ENCODE data around the gene INPP5K.
"Not testable (repeated sequence)": the region's sequence is repeated elsewhere in the genome, so short reads cannot be mapped to it uniquely, and the experiment has no call there.

Gene INPP5K

DNA sequence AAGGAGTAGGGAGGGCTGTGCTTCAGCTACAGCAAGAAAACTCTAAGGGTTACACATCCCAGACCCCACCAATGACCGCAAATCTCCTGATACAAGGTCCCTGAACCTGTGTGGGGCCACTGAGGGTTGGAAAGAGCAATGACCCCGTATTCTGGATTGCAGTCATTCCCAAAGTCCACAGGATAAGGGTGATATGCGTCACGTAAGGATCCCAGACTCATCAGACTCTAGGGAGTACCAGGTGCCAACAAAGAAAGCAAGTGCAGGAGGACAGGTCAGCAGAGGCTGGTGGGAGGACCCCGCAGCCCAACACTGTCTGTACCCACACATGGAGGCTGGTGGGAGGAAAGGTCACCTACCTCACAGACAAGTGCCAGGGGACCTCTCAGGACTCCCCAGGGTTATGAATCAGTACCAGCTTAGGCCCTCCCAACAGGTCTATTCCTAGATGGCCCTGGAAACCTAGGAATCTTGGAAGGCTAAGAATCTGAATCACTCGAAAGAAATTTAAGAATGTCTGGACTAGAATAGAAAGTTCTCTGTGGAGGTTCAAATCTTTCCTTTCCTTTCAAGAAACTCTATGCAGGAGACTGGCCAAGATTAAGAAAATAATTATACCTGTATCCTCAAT lies 30.0 kb upstream of the INPP5K start:
- DNase-seq: no peak

DNA sequence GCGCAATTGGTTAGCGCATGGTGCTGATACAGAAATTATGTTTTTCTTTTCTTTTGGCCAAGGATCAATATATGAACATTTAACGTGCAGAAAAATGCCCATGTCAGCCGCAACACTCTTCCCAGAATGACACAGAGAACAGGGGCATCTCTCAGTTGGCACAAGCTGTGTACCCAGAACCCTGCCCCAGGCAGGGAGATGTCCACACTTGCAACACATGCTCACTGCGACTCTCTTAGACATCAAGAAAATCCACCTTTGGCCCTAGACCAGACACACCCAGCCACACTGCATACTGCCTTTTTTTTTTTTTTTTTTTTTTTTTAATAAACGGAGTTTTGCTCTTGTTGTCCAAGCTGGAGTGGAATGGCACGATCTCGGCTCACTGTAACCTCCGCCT lies 29.2 kb upstream of the INPP5K start:
- DNase-seq: no peak

DNA sequence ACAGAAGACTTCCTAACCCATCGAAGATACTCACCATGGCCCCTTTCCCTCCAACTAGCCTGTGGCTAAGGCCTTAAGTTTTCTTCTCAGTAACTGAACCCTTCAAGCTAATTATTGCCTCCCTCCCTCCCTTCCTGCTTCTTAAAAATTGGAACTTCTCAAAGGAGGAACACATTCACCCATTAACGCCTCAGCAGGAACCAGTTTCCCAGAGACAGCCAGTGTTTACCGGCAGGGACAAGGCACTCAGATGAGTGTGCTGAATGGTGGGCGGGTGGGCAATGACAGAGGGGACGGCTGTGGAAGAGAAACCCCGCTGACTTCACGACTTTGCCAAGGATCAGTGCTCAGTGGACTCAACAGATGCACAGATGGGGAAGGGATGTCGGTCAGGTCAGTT lies 25.9 kb upstream of the INPP5K start:
- no peak for DNase-seq

DNA sequence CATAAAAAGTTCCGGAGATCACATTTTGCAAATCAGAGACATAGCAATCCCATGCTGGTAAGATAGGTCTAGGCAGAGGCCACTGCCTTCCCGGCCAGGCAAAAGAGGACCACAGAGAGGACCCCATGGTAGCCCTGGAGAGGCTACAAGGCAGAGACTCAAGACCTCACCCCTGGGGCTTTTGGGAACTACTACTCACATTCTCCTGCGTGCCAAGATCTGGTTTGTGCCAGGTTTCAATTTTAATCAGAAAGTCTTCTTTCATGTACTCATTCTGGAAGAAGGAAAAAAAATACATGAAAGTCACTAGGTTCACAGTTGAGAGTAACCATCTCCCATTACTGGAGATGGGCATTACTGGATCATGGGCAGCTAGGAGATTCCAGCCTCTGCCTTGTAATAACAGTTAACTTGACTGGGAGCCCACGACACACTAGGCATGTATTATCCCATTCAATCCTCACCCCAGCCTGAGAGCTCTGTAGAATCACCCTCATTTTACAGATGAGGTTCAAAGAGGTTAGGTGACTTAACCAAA lies 25.0 kb upstream of the INPP5K start:
- no peak for DNase-seq

DNA sequence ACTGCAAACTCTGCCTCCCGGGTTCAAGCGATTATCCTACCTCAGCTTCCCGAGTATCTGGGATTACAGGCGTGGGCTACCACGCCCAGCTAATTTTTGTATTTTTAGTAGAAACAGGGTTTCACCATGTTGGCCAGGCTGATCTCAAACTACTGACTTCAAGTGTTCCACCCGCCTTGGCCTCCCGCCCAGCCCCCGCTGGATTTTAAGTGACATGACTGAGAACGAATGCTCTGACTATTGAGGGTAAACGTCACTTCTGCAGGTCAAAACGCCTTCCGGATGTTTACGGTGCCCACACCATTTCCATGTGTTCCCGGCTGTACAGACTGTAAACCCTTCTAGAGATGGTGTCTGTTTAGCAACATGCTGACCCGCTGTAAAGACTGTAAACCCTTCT lies 23.4 kb upstream of the INPP5K start:
- no peak for DNase-seq

DNA sequence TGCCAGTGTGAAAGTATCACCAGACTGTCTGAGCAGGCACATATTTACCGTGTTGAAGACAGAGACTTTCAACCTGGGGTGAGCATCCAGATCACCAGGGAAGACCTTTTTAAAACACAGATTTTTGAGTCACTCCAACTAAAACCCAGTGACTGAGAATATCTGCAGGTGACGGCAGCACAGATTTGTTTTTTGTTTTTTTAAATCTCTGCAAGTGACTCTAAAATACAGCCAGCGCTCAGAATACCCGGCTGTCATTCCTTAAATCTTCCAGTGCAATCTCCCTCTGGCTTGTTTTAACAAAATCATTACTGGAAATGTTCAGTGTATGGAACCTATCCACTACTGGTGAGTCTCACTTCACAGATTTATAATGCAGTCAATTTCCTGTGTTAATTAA lies 19.3 kb upstream of the INPP5K start:
- DNase-seq: no peak

DNA sequence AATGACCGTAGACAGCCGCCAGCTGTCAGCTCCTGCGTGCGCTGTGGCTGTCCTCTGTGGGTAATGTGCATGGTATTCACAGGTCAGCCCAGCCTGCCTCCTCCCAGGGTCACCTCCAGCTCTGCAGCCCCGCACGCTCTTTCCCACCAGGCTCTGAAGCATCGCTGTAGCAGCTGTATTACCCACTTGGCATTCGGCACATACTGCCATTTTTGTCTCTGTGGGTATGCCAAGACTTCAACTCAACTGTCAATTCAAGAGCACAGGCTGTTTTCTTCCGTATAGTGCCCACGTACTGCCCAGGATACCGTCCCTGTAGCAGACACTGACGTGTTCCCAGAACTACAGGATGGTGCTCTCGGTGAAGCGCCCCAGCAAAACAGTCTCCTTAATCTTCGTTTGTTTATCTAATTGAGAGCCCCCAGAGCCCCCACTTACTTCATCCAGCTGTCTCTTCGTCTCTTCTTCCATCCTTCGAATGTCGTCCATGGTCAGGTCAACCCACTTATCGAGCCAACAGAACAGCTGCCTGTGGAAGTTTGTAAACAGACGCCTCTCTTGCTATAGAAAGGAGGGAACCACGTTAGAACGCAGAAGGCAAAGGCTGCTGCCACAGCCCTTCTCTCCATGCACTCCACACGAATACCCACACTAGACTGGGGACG lies 17.4 kb upstream of the INPP5K start:
- DNase-seq: no peak

DNA sequence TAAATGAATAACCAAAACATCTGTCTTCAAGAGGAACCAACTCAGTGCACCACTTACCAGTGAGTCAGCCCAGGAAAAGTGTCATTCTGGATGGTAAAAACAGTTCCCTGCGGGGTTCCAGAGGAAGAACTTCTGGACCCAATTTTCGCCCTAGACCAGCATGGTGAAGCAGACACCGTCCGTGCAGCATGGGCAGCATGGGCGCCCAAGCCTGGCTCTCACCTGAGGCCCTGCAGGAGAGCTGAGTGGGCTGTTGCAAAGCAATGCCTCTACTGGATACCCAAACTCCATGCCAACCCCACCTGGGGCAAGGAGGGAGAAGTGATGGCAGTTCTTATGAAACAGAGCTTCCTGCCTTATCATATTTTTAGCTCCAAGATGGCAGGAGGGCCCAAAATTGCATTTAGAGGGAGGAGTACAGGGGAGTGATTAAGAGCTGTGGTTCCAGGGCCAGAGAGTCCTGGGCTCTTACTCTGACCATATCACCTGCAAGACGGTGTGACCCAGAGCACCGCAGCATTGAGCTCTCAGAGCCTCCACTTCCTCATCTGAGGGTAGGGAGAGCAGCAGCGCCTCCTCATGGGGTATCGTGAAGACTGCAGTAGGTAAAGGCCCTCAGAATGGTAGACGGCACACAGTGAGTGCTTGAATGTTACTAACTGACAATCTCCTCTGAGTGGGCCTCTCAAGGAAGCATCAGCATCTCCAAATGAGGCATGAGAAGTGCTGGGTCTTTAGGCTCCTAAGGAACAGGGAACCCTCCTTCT lies 16.6 kb upstream of the INPP5K start:
- DNase-seq: no peak

DNA sequence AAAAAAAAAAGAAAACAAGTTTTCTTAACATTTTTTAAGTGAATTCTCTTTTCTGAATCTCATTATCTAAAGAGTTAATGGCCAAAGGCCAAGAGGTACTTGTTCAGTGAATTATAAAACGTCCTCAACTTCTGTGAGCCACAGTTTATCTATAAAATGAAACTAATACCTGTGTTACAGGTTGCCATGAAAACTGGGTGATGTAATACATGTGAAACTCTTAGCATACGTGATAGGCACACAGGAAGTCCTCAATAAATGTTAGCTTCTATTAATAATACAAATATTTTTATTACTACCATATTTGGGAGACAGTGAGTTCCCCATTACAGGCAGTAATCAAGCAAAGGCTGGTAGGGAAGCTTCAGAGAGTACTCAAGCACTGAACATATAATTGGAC lies 13.5 kb upstream of the INPP5K start:
- no peak for DNase-seq

DNA sequence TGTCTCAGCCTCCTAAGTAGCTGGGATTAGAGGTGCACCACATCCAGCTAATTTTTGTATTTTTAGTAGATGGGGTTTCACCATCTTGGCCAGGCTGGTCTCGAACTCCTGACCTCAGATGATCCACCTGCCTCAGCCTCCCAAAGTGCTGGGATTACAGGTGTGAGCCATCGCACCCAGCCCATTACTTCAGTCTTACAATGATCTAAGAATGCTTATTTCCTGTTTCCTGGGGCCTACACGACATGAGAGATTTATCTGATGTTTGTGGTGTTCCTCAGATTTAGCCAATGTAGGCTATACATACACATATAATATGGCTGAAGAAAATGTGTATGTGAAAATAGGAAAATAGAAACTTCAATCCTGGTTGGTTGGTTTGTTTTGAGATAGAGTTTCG lies 10.5 kb upstream of the INPP5K start:
- not testable (repeated sequence) for DNase-seq

DNA sequence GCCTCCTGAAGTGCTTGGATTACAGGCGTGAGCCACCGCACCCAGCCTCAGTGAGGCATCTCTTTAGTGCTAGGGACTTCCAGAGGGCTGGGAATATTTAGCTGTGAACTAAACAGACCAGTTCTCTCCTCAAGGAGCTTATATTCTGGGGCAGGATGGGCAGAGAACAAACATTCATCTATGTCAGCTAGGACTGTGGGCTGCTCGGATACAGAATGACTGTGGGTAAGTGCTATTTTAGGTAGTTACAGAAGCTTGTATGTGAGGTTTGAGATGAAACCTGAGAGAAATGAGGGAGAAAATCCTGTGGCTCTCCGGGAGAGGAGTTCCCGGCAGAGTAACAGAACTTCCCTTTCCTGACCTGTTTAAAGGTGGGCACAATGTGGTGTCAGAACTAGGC lies 6.2 kb upstream of the INPP5K start:
- no peak for DNase-seq

DNA sequence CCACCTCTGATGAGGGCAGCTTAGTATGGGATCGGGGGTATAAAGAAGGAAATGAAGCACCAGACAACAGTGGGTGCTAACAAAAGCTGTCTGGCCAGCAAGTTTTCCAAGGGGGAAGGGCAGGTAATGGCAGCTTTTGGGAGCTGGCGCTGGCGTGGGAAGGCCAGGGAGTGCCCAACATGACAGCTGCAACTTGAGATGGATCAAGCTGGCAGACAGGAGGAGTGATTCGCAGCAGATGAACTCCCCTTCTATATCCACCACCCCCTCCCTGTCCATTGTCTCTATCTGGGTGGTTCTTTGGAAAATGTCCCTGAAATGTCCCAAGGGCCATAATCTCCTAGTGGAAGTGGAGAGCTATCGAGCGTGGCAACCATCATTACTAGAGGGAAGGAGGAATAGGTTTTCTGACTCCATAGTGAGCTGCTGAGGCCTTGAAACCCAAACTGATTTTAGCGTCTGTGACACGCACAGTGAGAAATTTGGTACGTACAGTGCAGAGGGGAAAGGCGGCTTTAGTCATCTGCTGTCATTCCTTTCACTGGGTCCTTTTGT lies 4.8 kb upstream of the INPP5K start:
- no peak for DNase-seq

DNA sequence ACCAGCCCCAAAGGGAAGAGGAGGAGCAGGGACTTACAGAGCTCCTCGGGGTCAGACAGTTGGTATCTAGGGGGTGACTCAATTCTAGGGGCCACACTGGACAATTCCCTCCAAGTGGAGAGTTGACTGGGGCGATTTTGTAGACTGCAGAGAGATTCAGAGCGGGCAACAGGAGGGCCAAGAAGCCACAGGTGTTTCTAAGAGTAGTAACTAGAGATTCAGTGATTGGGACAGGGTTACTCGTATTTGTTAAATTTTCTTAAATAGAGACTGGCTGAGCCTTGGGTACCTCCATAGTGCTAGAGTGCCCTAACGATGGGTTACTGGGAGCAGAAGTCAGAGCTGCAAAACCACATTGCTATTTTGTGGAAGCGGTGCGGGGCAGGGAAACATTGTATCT lies 3.3 kb upstream of the INPP5K start:
- no peak for DNase-seq

DNA sequence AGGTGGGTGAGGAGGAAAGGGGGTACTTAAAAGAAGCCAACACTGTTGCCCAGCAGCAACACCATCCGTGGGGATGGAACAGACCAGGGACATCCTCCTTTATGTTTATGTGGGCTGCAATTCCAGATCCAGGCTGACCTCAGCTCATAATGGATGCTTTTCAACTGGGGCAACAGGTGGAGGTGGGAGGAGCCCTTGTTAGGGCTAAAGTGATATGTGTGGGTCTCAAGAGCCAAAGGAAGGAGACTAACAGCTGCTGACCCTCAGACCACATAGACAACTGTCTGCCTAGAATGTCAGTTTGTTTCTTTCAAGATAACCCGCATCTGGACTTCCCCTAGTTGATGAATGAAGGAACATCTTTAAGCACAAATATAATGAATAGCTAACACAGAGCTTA lies 2.0 kb upstream of the INPP5K start:
- no peak for DNase-seq

DNA sequence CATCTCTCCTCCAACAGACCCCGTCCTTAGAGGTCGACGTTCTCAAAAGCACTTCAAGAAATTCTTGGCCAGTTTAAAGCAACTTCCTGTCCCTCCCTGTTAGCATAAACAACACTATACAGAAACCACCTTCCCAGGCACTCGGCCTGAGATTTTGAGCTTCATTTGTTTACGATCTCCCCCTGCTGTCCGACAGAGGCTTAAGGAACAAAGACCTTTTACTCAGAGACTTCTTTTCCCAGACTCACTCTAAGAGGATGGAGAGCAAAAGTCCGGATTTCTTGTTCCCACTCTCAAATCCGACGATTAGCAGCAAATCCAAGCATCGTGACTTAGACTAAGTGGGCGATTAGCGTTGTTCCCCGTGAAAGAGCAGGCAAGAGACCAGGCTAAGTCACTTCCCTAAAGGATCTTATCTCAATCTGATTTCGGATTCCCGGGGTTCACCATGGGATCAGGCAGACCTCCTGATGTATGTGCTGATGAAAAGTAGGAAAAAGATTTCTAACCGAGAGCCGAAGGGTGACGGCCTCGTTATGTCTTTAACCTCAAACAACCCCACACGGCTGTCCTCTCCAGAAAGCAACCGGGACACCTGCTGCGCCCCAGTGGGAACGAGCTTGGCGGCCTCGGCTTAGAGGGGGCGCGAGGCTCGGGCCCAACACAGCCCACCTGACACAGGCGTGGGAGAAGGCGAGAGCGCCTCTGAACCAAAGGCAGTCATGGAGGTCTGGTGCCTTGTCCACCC lies 598 bp downstream of the INPP5K start:
- peak; percentile 26 for DNase-seq

DNA sequence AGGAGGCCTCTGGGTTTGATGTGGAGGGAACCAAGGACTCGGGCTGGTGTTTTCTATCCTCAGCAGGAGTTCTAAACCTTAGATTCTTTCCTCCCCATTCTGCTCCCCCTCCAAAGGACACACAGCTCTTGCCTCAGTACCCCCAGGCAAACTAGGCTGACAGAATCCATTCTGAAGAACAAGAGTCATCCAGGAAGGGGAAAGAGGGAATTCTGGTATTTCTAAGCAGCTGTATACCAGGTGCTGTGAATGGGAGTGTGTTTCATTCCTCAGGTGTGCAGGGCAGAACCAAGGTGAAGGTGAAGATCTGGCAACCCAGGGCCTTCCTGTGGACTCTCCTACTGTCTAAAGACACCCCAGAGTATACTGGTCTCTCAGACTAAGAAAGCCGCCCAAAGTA lies 4.1 kb downstream of the INPP5K start:
- DNase-seq: no peak

DNA sequence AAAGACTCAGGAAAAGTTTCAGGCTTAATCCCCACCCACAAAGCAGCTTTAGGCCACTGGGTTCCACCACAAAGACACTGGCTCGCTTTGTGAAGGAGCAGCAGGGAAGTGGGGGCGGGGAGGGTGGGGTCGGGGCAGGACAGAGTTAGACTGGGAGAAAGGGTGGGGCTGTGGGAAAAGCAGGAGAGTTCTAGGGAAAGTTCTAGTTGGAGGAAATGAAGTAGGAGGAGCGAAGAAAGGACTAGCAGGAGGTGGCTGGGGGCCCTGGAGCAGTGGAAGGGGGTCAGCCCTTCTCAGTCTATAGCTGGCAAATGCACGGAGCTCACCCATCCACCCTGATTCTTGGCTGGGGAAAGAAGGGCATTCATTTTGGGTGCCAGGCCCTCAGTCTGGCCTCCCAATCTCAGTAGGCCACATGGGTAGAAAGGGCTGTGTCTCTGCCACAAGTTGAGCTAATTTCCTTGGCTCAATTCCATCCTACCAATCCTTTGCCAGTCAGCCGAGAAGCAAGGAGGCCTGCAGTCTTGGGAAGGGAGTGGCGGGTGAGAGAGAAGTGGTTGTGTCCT lies 4.6 kb downstream of the INPP5K start:
- DNase-seq: peak; percentile 57

DNA sequence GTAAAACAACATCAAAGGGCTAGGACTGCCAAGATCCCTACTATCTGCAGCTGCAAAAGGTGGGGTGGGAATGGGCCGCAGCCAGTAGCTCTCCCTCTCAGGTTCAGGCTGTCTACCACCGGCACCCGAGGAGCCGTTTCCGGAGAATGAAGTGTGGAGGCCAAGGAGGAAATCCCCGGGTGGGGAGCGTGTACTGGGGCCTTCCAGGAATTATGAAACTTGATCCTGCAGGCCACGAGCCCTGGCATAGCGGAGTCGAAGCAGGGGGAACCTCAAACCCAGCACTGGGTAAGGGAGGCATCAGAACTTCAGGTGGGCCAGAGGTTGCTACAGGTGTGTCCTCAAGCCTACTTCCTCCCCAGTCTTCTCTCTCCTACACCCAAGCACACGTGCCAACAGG lies 5.1 kb downstream of the INPP5K start:
- DNase-seq: no peak

DNA sequence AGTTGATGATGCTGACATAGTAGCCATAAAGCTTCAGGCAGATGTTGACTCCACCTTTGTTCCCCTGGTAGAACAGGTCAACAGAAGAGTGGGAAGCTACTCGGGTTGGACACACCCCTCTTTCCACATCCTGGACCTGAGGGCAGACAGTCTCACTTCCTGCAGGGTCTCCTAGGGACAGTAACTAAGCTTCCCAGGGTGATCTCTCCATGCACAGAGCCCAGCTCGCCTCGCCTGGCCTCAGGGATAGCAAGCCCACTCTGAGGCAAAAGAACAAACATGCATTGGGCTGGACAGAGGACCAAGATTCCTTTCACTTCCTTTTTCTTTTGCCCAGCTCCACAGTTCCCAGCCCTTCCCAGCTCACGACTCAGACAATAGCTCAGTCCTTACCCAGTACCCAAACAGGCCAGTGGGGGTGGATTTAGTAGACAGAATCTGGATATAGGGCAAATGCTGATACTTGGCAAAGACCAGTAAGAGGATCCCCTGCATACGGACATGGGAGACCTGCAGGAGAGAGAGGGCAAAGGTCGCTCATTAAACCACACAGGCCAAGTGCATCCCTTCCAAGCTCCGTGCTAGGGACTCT lies 7.0 kb downstream of the INPP5K start:
- no peak for DNase-seq

DNA sequence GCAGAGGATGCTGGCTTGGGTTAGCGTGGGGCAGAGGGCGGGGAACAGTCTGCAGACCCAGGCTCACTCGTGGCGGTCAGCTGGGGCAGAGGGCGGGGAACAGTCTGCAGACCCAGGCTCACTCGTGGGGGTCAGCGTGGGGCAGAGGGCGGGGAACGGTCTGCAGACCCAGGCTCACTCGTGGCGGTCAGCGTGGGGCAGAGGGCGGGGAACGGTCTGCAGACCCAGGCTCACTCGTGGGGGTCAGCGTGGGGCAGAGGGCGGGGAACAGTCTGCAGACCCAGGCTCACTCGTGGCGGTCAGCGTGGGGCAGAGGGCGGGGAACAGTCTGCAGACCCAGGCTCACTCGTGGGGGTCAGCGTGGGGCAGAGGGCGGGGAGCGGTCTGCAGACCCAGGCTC lies 7.7 kb downstream of the INPP5K start:
- DNase-seq: not testable (repeated sequence)

DNA sequence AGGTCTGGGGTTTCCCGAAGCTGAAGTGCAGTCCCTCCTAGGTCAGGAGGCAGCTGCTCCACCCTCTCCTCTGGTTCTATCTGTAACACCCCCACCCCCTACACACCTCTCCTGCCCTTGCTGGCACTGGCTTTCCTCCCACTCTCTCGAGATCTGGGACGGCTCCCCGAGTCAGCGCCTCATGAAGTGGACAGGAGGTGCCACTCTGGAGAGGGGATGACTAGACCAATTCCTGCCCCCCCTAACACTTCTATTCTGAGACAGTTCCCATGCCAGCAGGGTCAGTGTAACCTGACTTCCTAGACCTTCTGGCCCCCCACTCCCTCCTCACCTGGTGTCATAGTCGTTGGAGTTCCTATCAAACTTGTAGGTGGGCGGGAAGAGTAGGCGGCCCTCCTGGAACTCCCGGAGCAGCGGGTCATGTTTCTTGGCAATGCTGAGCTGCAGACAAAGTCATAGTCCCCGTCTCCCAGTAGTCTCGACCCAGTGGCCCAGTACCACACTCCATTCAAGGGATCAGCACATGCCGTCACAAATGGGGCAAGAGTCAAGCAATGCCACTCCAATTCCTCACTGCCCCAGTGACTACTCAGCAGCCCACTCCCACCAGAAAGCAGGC lies 9.7 kb downstream of the INPP5K start:
- no peak for DNase-seq

DNA sequence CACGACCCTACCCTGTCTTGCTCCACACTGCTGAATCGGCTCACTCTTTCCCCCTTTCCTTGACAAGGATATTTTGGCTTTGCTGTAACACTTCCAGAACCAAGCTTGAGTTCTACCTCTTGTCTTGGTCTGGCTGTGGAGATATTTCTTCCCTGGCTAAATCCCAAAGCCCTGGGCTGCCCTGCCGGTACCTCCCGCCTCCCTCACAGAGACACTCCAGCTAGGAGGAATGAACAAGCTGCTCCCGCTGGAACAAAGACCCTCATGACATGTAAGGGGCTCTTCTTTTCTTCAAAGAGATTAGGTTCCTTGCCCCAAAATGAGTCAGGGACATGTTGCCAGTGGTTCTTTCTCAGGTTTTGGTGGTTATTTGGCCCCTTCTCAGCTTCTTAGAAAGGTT lies 10.8 kb downstream of the INPP5K start:
- no peak for DNase-seq

Measured in DMS79 treated with DMSO at 0.1 percent for 48 hours (cell line).